DMS153 treated with DMSO at 0.1 percent for 48 hours (cell line): ENCODE data around the gene RBKS.
"Not testable (repeated sequence)": the region's sequence is repeated elsewhere in the genome, so short reads cannot be mapped to it uniquely, and the experiment has no call there.

Experiments used
- DNase-seq: peaks from one replicate; lab custom pipeline; 2025; ENCODE audit not compliant: unreplicated experiment; lab: John Stamatoyannopoulos, UW

Gene RBKS

GRCh38 chr2:27771202-27771547 is 119.0 kb downstream of the RBKS start:
- DNase-seq, result no peak

- no peak for DNase-seq
Measured at GRCh38 chr2:27766287-27766661, 123.9 kb downstream of the RBKS start.

- DNase-seq, result peak; percentile 51
Measured at GRCh38 chr2:27765621-27766286, 124.4 kb downstream of the RBKS start.

DNA sequence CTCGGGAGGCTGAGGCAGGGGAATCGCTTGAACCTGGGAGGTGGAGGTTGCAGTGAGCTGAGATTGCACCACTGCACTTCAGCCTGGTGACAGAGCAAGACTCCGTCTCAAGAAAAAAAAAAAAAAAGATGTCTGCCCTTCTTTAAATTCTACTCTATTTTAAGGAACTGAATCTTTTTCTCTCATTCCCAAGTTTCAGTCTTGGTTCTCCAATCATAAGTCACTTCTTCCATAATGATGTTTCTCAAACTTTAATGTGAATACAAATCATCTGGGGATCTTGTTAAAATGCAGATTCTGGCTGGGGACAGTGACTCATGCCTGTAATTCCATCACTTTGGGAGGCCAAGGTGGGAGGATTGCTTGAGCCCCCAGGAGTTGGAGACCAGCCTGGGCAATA is 125.7 kb downstream of the RBKS start:
- DNase-seq, result not testable (repeated sequence)

GRCh38 chr2:27763907-27764267 is 126.3 kb downstream of the RBKS start:
- DNase-seq, result no peak

DNA sequence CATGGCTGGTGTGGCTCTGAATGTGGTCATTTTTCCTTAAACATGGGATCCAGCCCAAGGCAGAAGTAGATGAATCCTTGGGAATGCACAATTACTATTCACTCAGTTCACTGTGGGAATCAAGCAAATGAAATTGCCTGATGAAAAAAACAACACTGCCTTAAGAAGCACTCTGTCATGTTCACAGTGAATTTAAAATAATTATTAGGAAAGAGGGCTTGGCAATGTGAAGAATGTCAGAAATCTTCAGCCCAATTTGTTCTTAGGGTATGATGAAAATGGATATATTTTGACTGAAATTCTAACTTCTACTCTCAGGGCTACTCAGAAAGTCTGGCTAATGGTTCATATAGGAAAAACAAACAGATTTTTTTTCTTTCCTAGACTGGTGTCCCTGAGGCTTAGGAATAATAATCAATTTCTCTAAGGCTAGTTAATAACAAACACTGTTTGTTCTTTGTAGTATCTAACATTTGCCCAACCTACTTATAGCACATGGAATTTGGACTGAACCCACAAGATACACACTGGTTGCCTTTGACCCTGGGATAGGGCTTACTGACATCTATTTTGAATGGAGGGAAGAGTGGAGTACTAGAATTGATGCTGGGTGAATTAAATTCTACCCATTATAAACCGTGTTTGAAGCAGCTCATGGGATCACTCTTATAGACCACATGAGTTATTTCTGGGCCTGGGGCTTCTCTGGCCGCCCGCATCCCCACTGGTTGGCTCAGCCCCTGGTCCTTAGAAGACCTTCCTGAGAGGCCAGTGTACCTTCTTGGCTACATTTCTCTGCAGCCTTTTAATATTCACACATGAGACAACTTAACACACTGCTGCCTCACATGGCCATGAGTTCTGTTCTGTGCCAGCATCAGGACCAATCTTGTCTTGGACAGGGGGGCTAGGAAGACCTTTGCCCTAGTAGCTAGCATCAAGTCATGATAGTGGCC is 127.0 kb downstream of the RBKS start:
- DNase-seq, result no peak

DNA sequence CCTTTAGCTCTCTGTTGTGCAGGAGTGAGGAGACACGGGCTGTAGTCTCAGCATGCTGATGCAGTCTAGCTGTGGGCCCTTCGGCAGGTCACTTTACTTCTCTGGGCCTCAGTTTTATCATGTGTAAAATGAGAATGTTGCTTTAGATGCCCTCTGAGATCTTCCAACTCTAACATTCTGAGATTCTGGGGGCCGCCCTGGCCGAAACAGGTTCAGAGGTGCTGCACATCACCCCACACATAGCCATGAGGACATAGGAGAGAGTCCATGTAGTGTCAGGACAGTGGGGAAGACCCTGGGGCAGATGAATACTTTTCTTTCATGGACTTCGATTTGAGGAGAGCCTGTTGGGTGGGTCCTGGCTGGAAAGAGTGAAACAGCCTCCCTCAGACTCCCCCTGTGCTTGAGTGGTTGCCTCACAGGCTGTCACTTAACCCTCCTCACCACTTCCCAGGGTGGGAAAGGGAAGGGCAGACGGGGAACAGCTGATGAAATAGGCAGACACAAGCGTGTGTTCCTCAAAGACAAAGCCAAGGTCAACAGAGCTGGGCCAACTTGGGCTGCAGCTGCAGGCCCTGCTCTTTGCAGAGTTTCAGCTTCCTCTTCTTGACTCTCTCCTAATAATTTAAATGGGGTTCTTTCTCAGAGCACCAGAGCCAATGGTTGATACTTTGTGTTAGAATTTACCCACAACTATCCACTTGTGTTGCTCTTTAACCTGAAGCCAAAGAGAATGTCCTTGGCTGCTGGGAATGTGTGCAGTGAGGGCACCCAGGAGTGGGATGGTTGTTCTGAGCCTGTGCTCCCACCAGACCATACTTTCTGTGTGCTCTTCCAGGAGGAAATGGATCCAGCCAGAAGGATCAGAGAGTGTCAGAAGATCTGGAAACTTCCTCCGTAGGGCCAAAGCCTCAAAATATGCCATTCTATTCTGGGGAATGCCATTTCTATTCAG is 133.4 kb downstream of the RBKS start:
- no peak for DNase-seq

GRCh38 chr2:27756091-27756490 is 134.1 kb downstream of the RBKS start:
- no peak for DNase-seq

GRCh38 chr2:27754831-27755230 is 135.4 kb downstream of the RBKS start:
- no peak for DNase-seq

DNA sequence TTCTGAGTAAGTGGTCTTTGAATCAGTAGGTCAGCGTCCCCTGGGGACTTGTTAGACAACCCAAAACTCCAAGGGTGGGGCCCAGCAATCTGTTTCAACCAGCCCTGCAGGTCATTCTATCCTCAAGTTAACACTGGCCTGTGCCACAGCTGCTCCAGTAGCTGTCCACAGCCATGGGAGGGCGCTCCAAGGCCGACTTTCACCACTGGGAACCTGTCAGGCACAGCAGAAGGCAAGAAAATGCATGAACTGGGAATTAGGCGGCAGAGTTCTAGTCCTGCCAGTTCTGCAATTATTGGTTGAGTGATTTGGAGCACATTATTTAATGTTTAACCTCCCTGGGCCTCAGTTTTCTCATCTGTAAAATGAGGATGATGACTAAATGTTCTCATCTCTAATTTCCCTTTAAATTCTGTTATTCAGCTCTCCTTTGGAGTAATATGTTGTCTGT is 136.0 kb downstream of the RBKS start:
- DNase-seq, result peak; percentile 38

DNA sequence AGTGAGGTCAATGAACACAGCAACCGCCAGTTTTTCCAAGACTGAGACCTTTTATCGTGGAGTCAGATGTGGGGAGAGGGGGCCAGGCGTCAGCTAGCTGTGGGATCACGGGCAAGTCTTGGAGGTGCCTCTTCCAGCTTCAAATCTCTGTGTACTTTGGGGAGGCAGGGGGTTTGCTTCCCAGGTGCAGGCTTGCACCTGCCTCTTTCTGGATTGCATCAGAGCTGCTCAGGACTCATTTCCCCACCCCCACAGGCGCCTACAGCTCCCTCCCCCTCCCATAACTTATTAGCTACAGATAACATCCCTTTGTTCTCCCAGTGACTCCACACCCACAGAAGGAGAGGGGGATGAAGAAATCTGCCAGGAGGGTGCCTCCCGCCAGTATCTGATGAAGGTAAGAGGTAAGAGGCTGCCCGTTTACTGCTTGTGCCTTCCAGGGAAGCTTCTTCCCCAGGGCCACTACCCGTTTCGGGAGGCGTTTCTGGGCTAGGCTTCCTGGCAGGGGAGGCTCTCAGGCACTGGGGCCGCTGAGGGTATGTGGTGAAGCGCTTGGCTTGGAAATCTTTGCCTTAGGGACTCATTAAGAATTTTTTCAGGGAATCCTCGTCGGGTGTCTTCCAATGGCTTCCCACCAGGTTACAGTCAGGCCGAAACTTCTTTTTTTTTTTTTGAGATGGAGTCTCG is 137.5 kb downstream of the RBKS start:
- DNase-seq, result peak; percentile 82

DNA sequence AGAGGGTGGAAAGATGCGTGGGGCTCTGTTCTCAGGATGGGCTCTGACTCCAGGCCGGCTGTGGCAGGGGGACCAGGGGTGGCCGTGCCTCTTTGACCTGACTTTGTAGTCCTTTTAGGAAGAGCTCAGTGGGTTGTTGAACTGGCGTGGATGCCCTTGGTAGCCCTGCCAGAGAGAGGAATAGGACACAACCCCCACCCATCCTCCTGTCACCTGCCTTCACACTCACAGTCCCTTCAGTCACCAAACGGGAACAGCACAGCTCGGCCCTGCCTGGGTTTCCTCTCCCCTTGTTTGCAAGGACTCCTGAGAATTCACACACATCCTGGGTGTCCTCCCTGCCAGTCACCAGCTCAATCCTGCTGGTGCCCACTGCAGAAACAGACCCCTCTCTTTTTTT is 138.8 kb downstream of the RBKS start:
- DNase-seq, result no peak

DNA sequence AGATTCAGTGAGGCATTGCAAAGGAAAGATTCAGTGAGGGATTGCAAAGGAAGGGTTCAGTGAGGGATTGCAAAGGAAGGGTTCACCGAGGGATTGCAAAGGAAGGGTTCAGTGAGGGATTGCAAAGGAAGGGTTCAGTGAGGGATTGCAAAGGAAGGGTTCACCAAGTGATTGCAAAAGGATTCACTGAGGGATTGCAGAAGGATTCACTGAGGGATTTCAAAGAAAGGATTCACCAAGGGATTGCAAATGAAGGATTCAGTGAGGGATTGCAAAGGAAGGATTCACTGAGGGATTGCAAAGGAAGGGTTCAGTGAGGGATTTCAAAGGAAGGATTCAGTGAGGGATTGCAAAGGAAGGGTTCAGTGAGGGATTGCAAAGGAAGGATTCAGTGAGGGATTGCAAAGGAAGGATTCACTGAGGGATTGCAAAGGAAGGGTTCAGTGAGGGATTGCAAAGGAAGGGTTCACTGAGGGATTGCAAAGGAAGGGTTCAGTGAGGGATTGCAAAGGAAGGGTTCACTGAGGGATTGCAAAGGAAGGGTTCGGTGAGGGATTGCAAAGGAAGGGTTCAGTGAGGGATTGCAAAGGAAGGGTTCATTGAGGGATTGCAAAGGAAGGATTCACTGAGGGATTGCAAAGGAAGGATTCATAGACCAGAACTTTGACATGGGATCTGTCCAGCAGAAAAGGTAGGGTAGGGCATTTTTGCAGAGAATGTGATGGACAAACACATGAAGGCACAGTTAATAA is 141.2 kb downstream of the RBKS start:
- not testable (repeated sequence) for DNase-seq

GRCh38 chr2:27747827-27748352 is 142.3 kb downstream of the RBKS start:
- no peak for DNase-seq

GRCh38 chr2:27746325-27746724 is 143.9 kb downstream of the RBKS start:
- no peak for DNase-seq

GRCh38 chr2:27745494-27745893 is 144.7 kb downstream of the RBKS start:
- not testable (repeated sequence) for DNase-seq

GRCh38 chr2:27742571-27742970 is 147.6 kb downstream of the RBKS start:
- no peak for DNase-seq

GRCh38 chr2:27741673-27742072 is 148.5 kb downstream of the RBKS start:
- DNase-seq, result no peak

DNA sequence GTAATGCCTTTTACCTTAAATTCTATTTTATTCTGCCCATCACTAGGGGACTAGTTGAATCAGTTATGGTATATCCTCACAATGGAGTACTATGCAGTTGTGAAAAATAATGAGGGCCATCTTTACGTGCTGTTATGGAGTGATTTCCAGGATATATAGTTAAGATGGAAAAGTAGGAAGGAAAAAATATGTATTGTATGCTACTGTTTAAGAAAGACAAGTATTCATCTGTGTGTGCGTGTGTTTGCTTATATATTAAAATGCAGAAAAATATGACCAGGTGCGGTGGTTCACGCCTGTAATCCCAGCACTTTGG is 151.2 kb downstream of the RBKS start:
- DNase-seq, result no peak
